ENCODE results near the gene CDK6. TPM values are rescaled to one million over a fixed set of nuclear protein-coding genes. Genes with fewer than 3 reads are reported as not detected.

The CDK6 gene
- total and polyA plus RNA-seq, 10 of the 15 experiments (the other 5 are each of a cell fraction or from before 2014, with no cell fraction given), result 8.0 to 118 (median 45.8) TPM

DNA sequence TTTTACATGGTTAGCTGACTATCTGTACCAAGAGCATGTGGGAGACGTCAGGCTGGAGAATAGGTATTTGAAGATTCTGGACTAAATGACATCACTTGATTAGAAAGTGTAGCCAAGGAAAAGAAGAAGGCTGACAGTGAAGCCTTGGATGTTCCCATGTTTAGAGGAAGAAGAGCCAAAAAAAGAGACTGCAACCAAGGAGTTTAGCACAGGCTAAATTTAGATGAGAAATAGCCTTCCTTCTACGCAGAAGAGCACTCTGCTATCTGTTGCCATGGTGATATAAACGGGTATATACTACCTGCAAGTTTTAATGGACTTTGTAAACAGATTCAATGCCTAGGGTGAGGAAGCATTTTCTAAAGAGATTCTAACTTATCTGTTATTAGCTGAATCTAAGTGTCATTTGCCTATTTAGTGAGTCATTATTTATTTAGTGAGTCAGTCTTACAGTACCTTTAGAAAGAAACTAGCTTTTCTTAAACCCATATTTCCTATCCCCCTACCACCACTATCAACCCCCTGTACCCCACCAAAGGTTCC is 69.8 kb downstream of the CDK6 start:
- Histone ChIP-seq H3K4me1 (ENCODE audit: control insufficient read depth, insufficient read depth, low read length) (peaks cover 17% of the 10 kb centered on the region), H3K79me2 (ENCODE audit: control insufficient read depth, insufficient read depth, low read length) (peaks cover 23% of the 10 kb centered on the region), H3K27ac (ENCODE audit: control insufficient read depth, insufficient read depth) (0 out of 2 replicates have a peak overlapping the region, but pooled peaks have one; percentile 10), H4K20me1 (ENCODE audit: control insufficient read depth, insufficient read depth) (no peaks in the 10 kb centered on the region), H3K36me3 (ENCODE audit: control insufficient read depth in 2 of 2, insufficient read depth in 2 of 2, low read length in 1 of 2) (peaks cover 3 to 7% of the 10 kb centered on the region in 2 experiments; a peak in 3 of 4 replicates), H3K9me3 (replicated peaks; ENCODE audit: control insufficient read depth, insufficient read depth, low read length) (no peaks in the 10 kb centered on the region; the same call in 1 of the 3 replicates), H3K4me3 (no peak overlapping the region), H2AFZ (ENCODE audit: control insufficient read depth, low read depth, low read length) (no peak overlapping the region), H3K4me2 (ENCODE audit: control insufficient read depth, insufficient read depth) (no peak overlapping the region), H3K9ac (ENCODE audit: control insufficient read depth, insufficient read depth, low read length) (no peak overlapping the region), H3K27me3 (replicated peaks in 1 of 2; ENCODE audit: control insufficient read depth in 2 of 2, insufficient read depth in 2 of 2, low read length in 1 of 2) (no peaks in the 10 kb centered on the region)
- ChIA-PET CTCF (interaction anchor here (0.8 to 2.0 kb wide), 4 partner anchors 7 to 14 kb away, joined by 3 to 7 read pairs (median 3); no protein-coding TSS in a partner anchor), POLR2A (interaction anchor here (0.9 to 2.2 kb wide), 2 partner anchors 9 to 17 kb away, joined by 3 to 6 read pairs; no protein-coding TSS in a partner anchor), SMC1A (ENCODE audit: uncharacterized antibody, unreplicated experiment) (interaction anchor here (0.8 to 2.8 kb wide), 19 partner anchors 9 to 145 kb away, joined by 3 to 10 read pairs (median 4); no protein-coding TSS in a partner anchor), RAD21 (ENCODE audit: unreplicated experiment) (interaction anchor here (0.8 to 1.5 kb wide), 6 partner anchors 13 to 141 kb away, joined by 3 read pairs; no protein-coding TSS in a partner anchor)
- BruUV-seq (replicated peaks), result no TSS peak
- DNase-seq (ENCODE audit: low read depth, low spot score), result no peak
- WGBS (ENCODE audit: insufficient coverage, insufficient replicate concordance, low lambda C conversion rate, missing lambda C conversion rate), result 51% methylated on average over 3 of the region's 3 CpGs
- FAIRE-seq, result no peak
- no peak for ATAC-seq
- intact Hi-C loops (cut with micrococcal nuclease; ENCODE audit: unreplicated experiment), result no loop called here
- TF ChIP-seq CHD4 (IDR thresholded peaks at IDR 0.05) (no peak), CBX5 (IDR thresholded peaks at IDR 0.05; ENCODE audit: low read depth) (no peak), BMI1 (IDR thresholded peaks at IDR 0.05; ENCODE audit: borderline replicate concordance) (0 out of 2 replicates have a peak, but pooled peaks have one; percentile 32), RFX5 (IDR thresholded peaks at IDR 0.05; ENCODE audit: low read depth, low read length) (no peak)
- TF ChIP-seq, protein P1, sequence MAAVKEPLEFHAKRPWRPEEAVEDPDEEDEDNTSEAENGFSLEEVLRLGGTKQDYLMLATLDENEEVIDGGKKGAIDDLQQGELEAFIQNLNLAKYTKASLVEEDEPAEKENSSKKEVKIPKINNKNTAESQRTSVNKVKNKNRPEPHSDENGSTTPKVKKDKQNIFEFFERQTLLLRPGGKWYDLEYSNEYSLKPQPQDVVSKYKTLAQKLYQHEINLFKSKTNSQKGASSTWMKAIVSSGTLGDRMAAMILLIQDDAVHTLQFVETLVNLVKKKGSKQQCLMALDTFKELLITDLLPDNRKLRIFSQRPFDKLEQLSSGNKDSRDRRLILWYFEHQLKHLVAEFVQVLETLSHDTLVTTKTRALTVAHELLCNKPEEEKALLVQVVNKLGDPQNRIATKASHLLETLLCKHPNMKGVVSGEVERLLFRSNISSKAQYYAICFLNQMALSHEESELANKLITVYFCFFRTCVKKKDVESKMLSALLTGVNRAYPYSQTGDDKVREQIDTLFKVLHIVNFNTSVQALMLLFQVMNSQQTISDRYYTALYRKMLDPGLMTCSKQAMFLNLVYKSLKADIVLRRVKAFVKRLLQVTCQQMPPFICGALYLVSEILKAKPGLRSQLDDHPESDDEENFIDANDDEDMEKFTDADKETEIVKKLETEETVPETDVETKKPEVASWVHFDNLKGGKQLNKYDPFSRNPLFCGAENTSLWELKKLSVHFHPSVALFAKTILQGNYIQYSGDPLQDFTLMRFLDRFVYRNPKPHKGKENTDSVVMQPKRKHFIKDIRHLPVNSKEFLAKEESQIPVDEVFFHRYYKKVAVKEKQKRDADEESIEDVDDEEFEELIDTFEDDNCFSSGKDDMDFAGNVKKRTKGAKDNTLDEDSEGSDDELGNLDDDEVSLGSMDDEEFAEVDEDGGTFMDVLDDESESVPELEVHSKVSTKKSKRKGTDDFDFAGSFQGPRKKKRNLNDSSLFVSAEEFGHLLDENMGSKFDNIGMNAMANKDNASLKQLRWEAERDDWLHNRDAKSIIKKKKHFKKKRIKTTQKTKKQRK (IDR thresholded peaks at IDR 0.05; ENCODE audit: low read depth, low read length), result no peak
- in situ Hi-C loops (cut with MboI), result no loop called here

All from GM12878 (cell line).